IMR-90 (cell line): Measurements from ENCODE around the gene HOXD10. TPM values are rescaled to one million over a fixed set of nuclear protein-coding genes. Genes with fewer than 3 reads are reported as not detected.

ENCODE experiments used
- ATAC-seq: fragments of 200-7000 bp; cut with Tn5 transposase; 2 replicates; pipeline ENCODE4 v1.9.1; 2020; ENCODE audit warnings: low read depth, mild to moderate bottlenecking, moderate library complexity
- BruUV-seq: library from RNA; stranded (reverse); fragments of 400-500 nt; replicated peaks from 2 replicates; lab custom pipeline; 2021; lab: Mats Ljungman, UMichigan
- CTCF ChIA-PET: fragments of 300-600 bp; formaldehyde crosslinking; extraction: SDS; loops from one replicate; lab custom pipeline; 2021; ENCODE audit warnings: antibody characterized with exemption; lab: Yijun Ruan, JAX
- POLR2A ChIA-PET: fragments of 300-600 bp; sonication (Branson Sonifier 250); formaldehyde crosslinking; loops from one replicate; lab custom pipeline; 2022; ENCODE audit warnings: antibody characterized with exemption; ENCODE audit not compliant: unreplicated experiment; lab: Charles Lee
- DNase-seq: peaks from one replicate; pipeline ENCODE4 v3.0.0; 2013
- H2AFZ ChIP-seq: replicated peaks from 2 replicates; pipeline ENCODE3; 2013; ENCODE audit warnings: low read length, mild to moderate bottlenecking; ENCODE audit not compliant: poor library complexity
- H2AK5ac ChIP-seq: 2 replicates; pipeline ENCODE4 v1.6.1; 2013; ENCODE audit warnings: low read depth, low read length, inconsistent platforms
- H2AK9ac ChIP-seq: replicated peaks from 2 replicates; pipeline ENCODE3; 2013; ENCODE audit warnings: mild to moderate bottlenecking, low read depth, low read length, moderate library complexity; ENCODE audit not compliant: poor library complexity
- H2BK120ac ChIP-seq: 2 replicates; pipeline ENCODE4 v1.6.1; 2013; ENCODE audit warnings: low read depth, low read length, inconsistent platforms
- H2BK15ac ChIP-seq: 3 replicates; pipeline ENCODE4 v1.6.1; 2013; ENCODE audit warnings: low read depth, low read length, inconsistent platforms
- H2BK20ac ChIP-seq: 2 replicates; pipeline ENCODE4 v1.6.1; 2013; ENCODE audit warnings: low read depth, mild to moderate bottlenecking, inconsistent platforms, low read length, moderate library complexity
- H2BK5ac ChIP-seq: 2 replicates; pipeline ENCODE4 v1.6.1; 2013; ENCODE audit warnings: mild to moderate bottlenecking, low read depth, low read length, inconsistent platforms; ENCODE audit not compliant: poor library complexity, severe bottlenecking
- H3K14ac ChIP-seq: replicated peaks from 2 replicates; pipeline ENCODE4 v1.6.1; 2013; ENCODE audit warnings: low read depth, low read length, inconsistent platforms
- H3K18ac ChIP-seq: 2 replicates; pipeline ENCODE4 v1.6.1; 2013; ENCODE audit warnings: low read depth, low read length, control low read depth
- H3K23ac ChIP-seq: 2 replicates; pipeline ENCODE4 v1.6.1; 2013; ENCODE audit warnings: low read depth, low read length, inconsistent platforms
- H3K27ac ChIP-seq: 2 replicates; pipeline ENCODE4 v1.5.1; 2013; ENCODE audit warnings: mild to moderate bottlenecking, control low read depth, low read length; ENCODE audit not compliant: insufficient read depth
- H3K27me3 ChIP-seq: 2 replicates; pipeline ENCODE4 v1.6.1; 2013; ENCODE audit warnings: low read length; ENCODE audit not compliant: control insufficient read depth, insufficient read depth
- H3K36me3 ChIP-seq: 2 replicates; pipeline ENCODE4 v1.6.1; 2013; ENCODE audit warnings: low read length, mixed read lengths; ENCODE audit not compliant: control insufficient read depth, insufficient read depth
- H3K4ac ChIP-seq: 2 replicates; pipeline ENCODE4 v1.6.1; 2013; ENCODE audit warnings: low read depth, low read length, inconsistent platforms
- H3K4me1 ChIP-seq: 2 replicates; pipeline ENCODE4 v1.6.1; 2013; ENCODE audit warnings: low read length, mixed read lengths; ENCODE audit not compliant: control insufficient read depth, insufficient read depth
- H3K4me2 ChIP-seq: 2 replicates; pipeline ENCODE4 v1.6.1; 2013; ENCODE audit warnings: low read depth, mild to moderate bottlenecking, control low read depth, low read length, moderate library complexity
- H3K4me3 ChIP-seq: 2 replicates; pipeline ENCODE4 v1.5.1; 2013; ENCODE audit warnings: low read depth, mild to moderate bottlenecking, control low read depth, low read length, moderate library complexity; ENCODE audit not compliant: insufficient read depth
- H3K56ac ChIP-seq: 2 replicates; pipeline ENCODE4 v1.6.1; 2013; ENCODE audit warnings: low read length, inconsistent platforms; ENCODE audit not compliant: insufficient read depth; ENCODE audit errors: extremely low read depth
- H3K79me1 ChIP-seq, 2 experiments: 2 replicates each; pipeline ENCODE4 v1.6.1; 2013; ENCODE audit warnings: low read length in 2 of 2, inconsistent platforms in 1 of 2, low read depth in 1 of 2
- H3K9ac ChIP-seq: 2 replicates; pipeline ENCODE4 v1.6.1; 2013; ENCODE audit warnings: low read depth, low read length, control low read depth
- H3K9me1 ChIP-seq: 2 replicates; pipeline ENCODE4 v1.6.1; 2013; ENCODE audit warnings: low read length, inconsistent platforms; ENCODE audit not compliant: insufficient read depth
- H3K9me3 ChIP-seq: 2 replicates; pipeline ENCODE4 v1.6.1; 2013; ENCODE audit warnings: low read length; ENCODE audit not compliant: control insufficient read depth, insufficient read depth
- H4K20me1 ChIP-seq: 2 replicates; pipeline ENCODE4 v1.6.1; 2013; ENCODE audit warnings: low read length, inconsistent platforms; ENCODE audit not compliant: insufficient read depth
- H4K5ac ChIP-seq: 2 replicates; pipeline ENCODE4 v1.6.1; 2013; ENCODE audit warnings: mild to moderate bottlenecking, low read depth, low read length, control low read depth
- H4K8ac ChIP-seq, 2 experiments: 2 replicates each; pipeline ENCODE4 v1.6.1; 2013; ENCODE audit warnings: low read depth in 2 of 2, low read length in 2 of 2, control low read depth in 1 of 2, inconsistent platforms in 1 of 2
- H4K91ac ChIP-seq: 2 replicates; pipeline ENCODE4 v1.6.1; 2013; ENCODE audit warnings: low read depth, low read length, inconsistent platforms; ENCODE audit not compliant: insufficient read depth
- BHLHE40 ChIP-seq: fragments of 150-350 bp; IDR thresholded peaks from 2 replicates; pipeline ENCODE4 v1.6.1; 2016; ENCODE audit warnings: mild to moderate bottlenecking, low read depth, low read length
- CEBPB ChIP-seq: IDR thresholded peaks from 2 replicates; pipeline ENCODE4 v1.6.1; 2012; ENCODE audit warnings: low read depth, low read length, improper control_type of control experiment
- CHD1 ChIP-seq: IDR thresholded peaks from 2 replicates; pipeline ENCODE4 v1.6.1; 2012; ENCODE audit warnings: low read depth, low read length, improper control_type of control experiment
- FOS ChIP-seq: fragments of 150-350 bp; IDR thresholded peaks from 2 replicates; pipeline ENCODE4 v1.6.1; 2016; ENCODE audit warnings: low read depth, low read length
- MAFK ChIP-seq: IDR thresholded peaks from 2 replicates; pipeline ENCODE4 v1.6.1; 2012; ENCODE audit warnings: low read depth, low read length, improper control_type of control experiment
- MAZ ChIP-seq: IDR thresholded peaks from 2 replicates; pipeline ENCODE4 v1.6.1; 2012; ENCODE audit warnings: low read depth, mild to moderate bottlenecking, low read length, improper control_type of control experiment, moderate library complexity, borderline replicate concordance
- MXI1 ChIP-seq: IDR thresholded peaks from 2 replicates; pipeline ENCODE4 v1.6.1; 2012; ENCODE audit warnings: low read depth, mild to moderate bottlenecking, low read length, moderate library complexity, borderline replicate concordance
- NFE2L2 ChIP-seq: fragments of 150-350 bp; IDR thresholded peaks from 2 replicates; pipeline ENCODE4 v1.6.1; 2016; ENCODE audit warnings: low read depth, mild to moderate bottlenecking, low read length
- RAD21 ChIP-seq: IDR thresholded peaks from 2 replicates; pipeline ENCODE4 v1.6.1; 2012; ENCODE audit warnings: low read length, improper control_type of control experiment
- RCOR1 ChIP-seq: IDR thresholded peaks from 2 replicates; pipeline ENCODE4 v1.6.1; 2012; ENCODE audit warnings: mild to moderate bottlenecking, low read length, improper control_type of control experiment; ENCODE audit not compliant: insufficient replicate concordance
- RFX5 ChIP-seq: IDR thresholded peaks from 2 replicates; pipeline ENCODE4 v1.8.0; 2012; ENCODE audit warnings: low read depth, mild to moderate bottlenecking, low read length, moderate library complexity
- SMC3 ChIP-seq: fragments of 150-350 bp; IDR thresholded peaks from 2 replicates; pipeline ENCODE4 v1.6.1; 2016; ENCODE audit warnings: low read depth, mild to moderate bottlenecking, antibody characterized with exemption, low read length, moderate library complexity
- whole genome bisulfite sequencing, 2 experiments: methylation state at CpG; one replicate each; pipeline versions ENCODE4 v1.1.5 to v1.1.7; 2013; ENCODE audit warnings: missing lambda C conversion rate in 2 of 2; ENCODE audit not compliant: insufficient read length in 1 of 2; ENCODE audit errors: extremely low coverage in 2 of 2; 5-methylcytosine and 5-hydroxymethylcytosine counted together
- dilution Hi-C: fragments of 300-500 bp; cut with HindIII; formaldehyde crosslinking; loops from one replicate; pipeline ENCODE4 v1.14.3; 2018; ENCODE audit warnings: low sequenced_read_pairs; ENCODE audit not compliant: unreplicated experiment
- in situ Hi-C: fragments of 300-500 bp; cut with MboI; formaldehyde crosslinking; loops from 3 replicates; pipeline ENCODE4 v1.14.3; 2019; ENCODE audit warnings: low sequenced_read_pairs, inconsistent platforms, mixed read lengths
- intact Hi-C: fragments of 100-400 bp; cut with micrococcal nuclease; formaldehyde crosslinking; loops from 2 replicates; pipeline ENCODE4 v1.10.0; 2022
- polyA plus RNA-seq, 3 experiments: library from polyadenylated mRNA; depleted of rRNA; stranded (reverse); fragments of >200 nt; gene quantifications; 2 replicates each; pipeline ENCODE4 v1.2.3, GENCODE V29; 2012; ENCODE audit warnings: low replicate concordance in 1 of 3
- total RNA-seq: library from RNA; depleted of rRNA; stranded (reverse); fragments of >200 nt; gene quantifications from 2 replicates; pipeline ENCODE4 v1.2.3, GENCODE V29; 2012
- TF ChIP-seq, protein P1 (sequence below): fragments of 150-350 bp; IDR thresholded peaks from 2 replicates; pipeline ENCODE4 v1.6.1; 2016; ENCODE audit warnings: low read depth, mild to moderate bottlenecking, low read length, moderate library complexity, borderline replicate concordance
- TF ChIP-seq, protein P2 (sequence below): fragments of 150-350 bp; IDR thresholded peaks from 2 replicates; pipeline ENCODE4 v1.6.1; 2017; ENCODE audit warnings: mild to moderate bottlenecking, antibody characterized with exemption, low read length, low read depth
- TF ChIP-seq, protein P3 (sequence below): conservative IDR thresholded peaks from 2 replicates; pipeline ENCODE4 v1.5.1; 2012; ENCODE audit warnings: mild to moderate bottlenecking, low read depth, low read length, improper control_type of control experiment

HOXD10 gene
- total and polyA plus RNA-seq, 2 of the 4 experiments (the other 2 are of a cell fraction) = not detected

GRCh38 chr2:176101216-176101830 is 15.3 kb upstream of the HOXD10 start:
- H3K23ac ChIP-seq = no peak overlapping the region
- peaks cover 97% of the 10 kb centered on the region for H3K27me3 ChIP-seq
- H3K9me3 ChIP-seq = peaks cover 1% of the 10 kb centered on the region; the same call in 1 of the 2 replicates
- no TSS peak for BruUV-seq
- in situ Hi-C loops = no loop called here
- H3K4me2 ChIP-seq = no peak overlapping the region
- no peak overlapping the region for H2AK9ac ChIP-seq
- H3K4ac ChIP-seq = no peak overlapping the region
- H2BK120ac ChIP-seq = no peak overlapping the region
- H2BK15ac ChIP-seq = no peak overlapping the region
- no peak overlapping the region for H2AFZ ChIP-seq
- no peaks in the 10 kb centered on the region for H3K79me1 ChIP-seq
- H2BK20ac ChIP-seq = no peak overlapping the region
- TF ChIP-seq CEBPB (no peak), RFX5 (no peak), RCOR1 (no peak), MAFK (no peak), MAZ (no peak), RAD21 (no peak), MXI1 (no peak), NFE2L2 (no peak), FOS (no peak), CHD1 (no peak), BHLHE40 (no peak), SMC3 (no peak)
- TF ChIP-seq, protein P1, sequence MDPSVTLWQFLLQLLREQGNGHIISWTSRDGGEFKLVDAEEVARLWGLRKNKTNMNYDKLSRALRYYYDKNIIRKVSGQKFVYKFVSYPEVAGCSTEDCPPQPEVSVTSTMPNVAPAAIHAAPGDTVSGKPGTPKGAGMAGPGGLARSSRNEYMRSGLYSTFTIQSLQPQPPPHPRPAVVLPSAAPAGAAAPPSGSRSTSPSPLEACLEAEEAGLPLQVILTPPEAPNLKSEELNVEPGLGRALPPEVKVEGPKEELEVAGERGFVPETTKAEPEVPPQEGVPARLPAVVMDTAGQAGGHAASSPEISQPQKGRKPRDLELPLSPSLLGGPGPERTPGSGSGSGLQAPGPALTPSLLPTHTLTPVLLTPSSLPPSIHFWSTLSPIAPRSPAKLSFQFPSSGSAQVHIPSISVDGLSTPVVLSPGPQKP = no peak
- TF ChIP-seq, protein P2, sequence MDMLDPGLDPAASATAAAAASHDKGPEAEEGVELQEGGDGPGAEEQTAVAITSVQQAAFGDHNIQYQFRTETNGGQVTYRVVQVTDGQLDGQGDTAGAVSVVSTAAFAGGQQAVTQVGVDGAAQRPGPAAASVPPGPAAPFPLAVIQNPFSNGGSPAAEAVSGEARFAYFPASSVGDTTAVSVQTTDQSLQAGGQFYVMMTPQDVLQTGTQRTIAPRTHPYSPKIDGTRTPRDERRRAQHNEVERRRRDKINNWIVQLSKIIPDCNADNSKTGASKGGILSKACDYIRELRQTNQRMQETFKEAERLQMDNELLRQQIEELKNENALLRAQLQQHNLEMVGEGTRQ = no peak
- TF ChIP-seq, protein P3, sequence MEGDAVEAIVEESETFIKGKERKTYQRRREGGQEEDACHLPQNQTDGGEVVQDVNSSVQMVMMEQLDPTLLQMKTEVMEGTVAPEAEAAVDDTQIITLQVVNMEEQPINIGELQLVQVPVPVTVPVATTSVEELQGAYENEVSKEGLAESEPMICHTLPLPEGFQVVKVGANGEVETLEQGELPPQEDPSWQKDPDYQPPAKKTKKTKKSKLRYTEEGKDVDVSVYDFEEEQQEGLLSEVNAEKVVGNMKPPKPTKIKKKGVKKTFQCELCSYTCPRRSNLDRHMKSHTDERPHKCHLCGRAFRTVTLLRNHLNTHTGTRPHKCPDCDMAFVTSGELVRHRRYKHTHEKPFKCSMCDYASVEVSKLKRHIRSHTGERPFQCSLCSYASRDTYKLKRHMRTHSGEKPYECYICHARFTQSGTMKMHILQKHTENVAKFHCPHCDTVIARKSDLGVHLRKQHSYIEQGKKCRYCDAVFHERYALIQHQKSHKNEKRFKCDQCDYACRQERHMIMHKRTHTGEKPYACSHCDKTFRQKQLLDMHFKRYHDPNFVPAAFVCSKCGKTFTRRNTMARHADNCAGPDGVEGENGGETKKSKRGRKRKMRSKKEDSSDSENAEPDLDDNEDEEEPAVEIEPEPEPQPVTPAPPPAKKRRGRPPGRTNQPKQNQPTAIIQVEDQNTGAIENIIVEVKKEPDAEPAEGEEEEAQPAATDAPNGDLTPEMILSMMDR = no peak
- dilution Hi-C loops = no loop called here
- no peak overlapping the region for H4K5ac ChIP-seq
- no peak overlapping the region for H4K8ac ChIP-seq
- H3K9ac ChIP-seq = no peak overlapping the region
- DNase-seq (no peak), ATAC-seq (no peak)
- no peak overlapping the region for H2AK5ac ChIP-seq
- peaks cover 3% of the 10 kb centered on the region; the same call in 1 of the 2 replicates for H3K4me1 ChIP-seq
- H3K4me3 ChIP-seq = no peak overlapping the region
- H3K27ac ChIP-seq = no peak overlapping the region
- no CpG with 5 or more reads among the region's 2 CpGs for WGBS, 2 experiments
- intact Hi-C loops = no loop called here
- H2BK5ac ChIP-seq = no peak overlapping the region
- no peak overlapping the region for H3K56ac ChIP-seq
- H3K18ac ChIP-seq = no peak overlapping the region
- POLR2A ChIA-PET = no interaction called here
- H4K20me1 ChIP-seq = no peaks in the 10 kb centered on the region
- no peaks in the 10 kb centered on the region for H3K9me1 ChIP-seq
- H3K36me3 ChIP-seq = no peaks in the 10 kb centered on the region
- CTCF ChIA-PET = no interaction called here
- H3K14ac ChIP-seq = no peak overlapping the region
- no peak overlapping the region for H4K91ac ChIP-seq
